Mesenchymal stem cell (in vitro differentiated cells and primary cell): ENCODE data around the gene JPH2.

Experiments
- DNase-seq: peaks from one replicate; pipeline ENCODE4 v3.0.0-alpha.2; 2013
- H2AFZ ChIP-seq: one replicate; pipeline ENCODE4 v1.6.1; 2013; ENCODE audit warnings: low read depth, mild to moderate bottlenecking, control low read depth, inconsistent platforms, low read length, moderate library complexity
- H2AK5ac ChIP-seq: 2 replicates; pipeline ENCODE4 v1.6.1; 2013; ENCODE audit warnings: low read length, moderate library complexity, mild to moderate bottlenecking, inconsistent platforms; ENCODE audit not compliant: severe bottlenecking
- H2BK120ac ChIP-seq: one replicate; pipeline ENCODE4 v1.6.1; 2013; ENCODE audit warnings: low read depth, mild to moderate bottlenecking, inconsistent platforms, low read length, moderate library complexity
- H2BK12ac ChIP-seq, 2 experiments: one replicate each; pipeline ENCODE4 v1.6.1; 2013; ENCODE audit warnings: inconsistent platforms in 2 of 2, low read length in 2 of 2, mild to moderate bottlenecking in 2 of 2, moderate library complexity in 2 of 2, control low read depth in 1 of 2
- H2BK15ac ChIP-seq: one replicate; pipeline ENCODE4 v1.6.1; 2013; ENCODE audit warnings: mild to moderate bottlenecking, low read depth, inconsistent platforms; ENCODE audit not compliant: poor library complexity, severe bottlenecking
- H2BK5ac ChIP-seq: 2 replicates; pipeline ENCODE4 v1.6.1; 2013; ENCODE audit warnings: low read depth, mild to moderate bottlenecking, low read length, control low read depth, inconsistent platforms; ENCODE audit not compliant: poor library complexity, severe bottlenecking
- H3K14ac ChIP-seq, 2 experiments: one replicate each; pipeline ENCODE4 v1.6.1; 2013; ENCODE audit warnings: inconsistent platforms in 2 of 2, low read length in 2 of 2, control low read depth in 1 of 2, mild to moderate bottlenecking in 1 of 2, moderate library complexity in 1 of 2
- H3K18ac ChIP-seq, 2 experiments: one replicate each; pipeline ENCODE4 v1.6.1; 2013; ENCODE audit warnings: inconsistent platforms in 2 of 2, low read length in 2 of 2, control low read depth in 1 of 2, low read depth in 1 of 2, mild to moderate bottlenecking in 1 of 2
- H3K23ac ChIP-seq, 2 experiments: one replicate each; pipeline ENCODE4 v1.6.1; 2013; ENCODE audit warnings: inconsistent platforms in 2 of 2, low read length in 2 of 2, mild to moderate bottlenecking in 2 of 2, moderate library complexity in 2 of 2, control low read depth in 1 of 2
- H3K27ac ChIP-seq: 2 replicates; pipeline ENCODE4 v1.5.1; 2013; ENCODE audit warnings: mild to moderate bottlenecking, moderate library complexity, low read length, control low read depth, inconsistent platforms; ENCODE audit not compliant: poor library complexity, severe bottlenecking
- H3K27me3 ChIP-seq, 2 experiments: 2 replicates each; pipeline versions ENCODE4 v1.6.1 to v1.7.0; 2013; ENCODE audit warnings: low read length in 2 of 2, mild to moderate bottlenecking in 2 of 2, moderate library complexity in 2 of 2, control low read depth in 1 of 2, inconsistent platforms in 1 of 2; ENCODE audit not compliant: control insufficient read depth in 1 of 2, insufficient read depth in 1 of 2
- H3K36me3 ChIP-seq, 2 experiments: 2 replicates each; pipeline versions ENCODE4 v1.6.1 to v1.7.0; 2013; ENCODE audit warnings: low read length in 2 of 2, control low read depth in 1 of 2, inconsistent platforms in 1 of 2, low read depth in 1 of 2, mild to moderate bottlenecking in 1 of 2; ENCODE audit not compliant: insufficient read depth in 2 of 2, control insufficient read depth in 1 of 2
- H3K4ac ChIP-seq, 2 experiments: one replicate each; pipeline ENCODE4 v1.6.1; 2013; ENCODE audit warnings: inconsistent platforms in 2 of 2, low read length in 2 of 2, mild to moderate bottlenecking in 2 of 2, moderate library complexity in 2 of 2, control low read depth in 1 of 2, low read depth in 1 of 2
- H3K4me1 ChIP-seq: 2 replicates; pipeline ENCODE4 v1.6.1; 2013; ENCODE audit warnings: low read depth, low read length, control low read depth; ENCODE audit not compliant: control insufficient read depth, insufficient read depth
- H3K4me2 ChIP-seq: 2 replicates; pipeline ENCODE4 v1.6.1; 2013; ENCODE audit warnings: low read length, mild to moderate bottlenecking, inconsistent platforms; ENCODE audit not compliant: poor library complexity, severe bottlenecking
- H3K4me3 ChIP-seq, 2 experiments: 2 replicates each; pipeline versions ENCODE4 v1.5.1 to v1.7.0; 2013; ENCODE audit warnings: low read length in 2 of 2, mild to moderate bottlenecking in 2 of 2, control low read depth in 1 of 2, low read depth in 1 of 2; ENCODE audit not compliant: insufficient read depth in 1 of 2
- H3K79me1 ChIP-seq: replicated peaks from 2 replicates; pipeline ENCODE4 v1.6.1; 2013; ENCODE audit warnings: mild to moderate bottlenecking, control low read depth, low read length, inconsistent platforms; ENCODE audit not compliant: poor library complexity, severe bottlenecking
- H3K9ac ChIP-seq: 2 replicates; pipeline ENCODE4 v1.7.0; 2013; ENCODE audit warnings: mild to moderate bottlenecking, low read length, moderate library complexity
- H3K9me3 ChIP-seq: 2 replicates; pipeline ENCODE4 v1.7.0; 2013; ENCODE audit warnings: mild to moderate bottlenecking, low read length; ENCODE audit not compliant: control insufficient read depth
- H4K8ac ChIP-seq: one replicate; pipeline ENCODE4 v1.6.1; 2013; ENCODE audit warnings: inconsistent platforms, mild to moderate bottlenecking, low read length, moderate library complexity
- H4K91ac ChIP-seq: one replicate; pipeline ENCODE4 v1.6.1; 2013; ENCODE audit warnings: mild to moderate bottlenecking, low read length, inconsistent platforms
- WGBS: methylation state at CpG from one replicate; pipeline ENCODE4 v1.1.7; 2013; ENCODE audit warnings: mixed read lengths; 5-methylcytosine and 5-hydroxymethylcytosine counted together

Gene JPH2

GRCh38 chr20:44115181-44115580 lies 71.8 kb downstream of the JPH2 start:
- Histone ChIP-seq H2BK15ac (peak overlapping the region; percentile 54), H3K79me1 (no peaks in the 10 kb centered on the region), H4K91ac (no peak overlapping the region), H2BK120ac (no peak overlapping the region), H3K18ac (no peak overlapping the region), H3K27ac (no peak overlapping the region), H2BK12ac (no peak overlapping the region), H3K4ac (no peak overlapping the region), H3K27me3 (peaks cover 0 to 71% of the 10 kb centered on the region in 2 experiments), H3K4me2 (no peak overlapping the region), H2AK5ac (no peak overlapping the region), H3K4me3 (no peak overlapping the region), H3K36me3 (peaks cover 0 to 6% of the 10 kb centered on the region in 2 experiments), H3K14ac (no peak overlapping the region), H3K9me3 (no peaks in the 10 kb centered on the region), H4K8ac (peak overlapping the region; percentile 56), H3K9ac (no peak overlapping the region), H3K4me1 (no peaks in the 10 kb centered on the region), H2AFZ (no peak overlapping the region), H3K23ac (no peak overlapping the region), H2BK5ac (no peak overlapping the region)
- no peak for DNase-seq
- 85% methylated on average over 7 of the region's 7 CpGs for WGBS

DNA sequence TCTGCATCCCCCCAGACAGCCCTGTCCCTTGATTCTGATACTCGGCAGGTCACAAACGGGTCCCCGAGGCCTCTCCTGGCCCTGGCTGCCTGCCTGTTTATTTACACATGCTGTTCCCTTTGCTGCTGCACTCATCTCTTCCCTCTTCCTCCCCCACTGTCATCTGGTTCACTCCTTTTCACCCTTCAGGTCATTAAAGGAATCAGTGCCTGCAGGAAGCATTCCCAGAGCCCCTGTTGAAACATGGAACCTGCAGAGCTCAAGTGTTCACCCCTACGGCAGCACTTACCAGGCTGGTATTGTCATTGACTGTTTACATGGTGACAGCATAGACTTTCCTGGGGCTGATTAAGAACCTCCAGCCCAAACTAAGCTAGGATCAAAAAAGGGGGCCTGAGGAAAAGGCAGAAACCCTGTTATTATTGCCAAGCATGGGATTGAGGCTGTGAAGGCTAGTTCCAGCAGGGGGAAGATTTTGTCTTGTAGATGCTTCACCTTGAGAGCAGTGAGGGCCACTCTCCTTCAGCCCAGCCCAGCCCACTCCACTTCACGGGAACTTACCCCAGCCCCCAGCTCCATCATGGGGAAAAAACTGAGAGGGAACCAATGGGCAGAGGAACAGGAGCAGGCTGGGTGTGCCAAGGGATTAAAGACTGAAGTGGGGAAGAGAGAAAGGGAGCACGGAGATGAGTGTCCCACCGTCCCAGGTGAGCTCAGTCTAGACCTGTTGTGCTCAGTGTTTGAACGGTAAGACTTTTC lies 73.2 kb downstream of the JPH2 start:
- Histone ChIP-seq H3K4me3 (no peak overlapping the region), H2AK5ac (no peak overlapping the region), H2BK12ac (no peak overlapping the region), H2BK5ac (no peak overlapping the region), H2BK15ac (no peak overlapping the region), H2AFZ (no peak overlapping the region), H3K27ac (no peak overlapping the region), H3K9me3 (no peaks in the 10 kb centered on the region), H3K27me3 (peaks cover 0 to 75% of the 10 kb centered on the region in 2 experiments), H3K23ac (no peak overlapping the region), H3K14ac (peak overlapping the region in 1 of 2 experiments; percentile 26), H3K4me1 (no peaks in the 10 kb centered on the region), H4K91ac (no peak overlapping the region), H3K79me1 (no peaks in the 10 kb centered on the region), H3K18ac (no peak overlapping the region), H2BK120ac (no peak overlapping the region), H3K9ac (no peak overlapping the region), H3K36me3 (peaks cover 0 to 6% of the 10 kb centered on the region in 2 experiments), H3K4ac (no peak overlapping the region), H3K4me2 (no peak overlapping the region), H4K8ac (peak overlapping the region; percentile 55)
- no peak for DNase-seq
- WGBS, result 62% methylated on average over 7 of the region's 8 CpGs

DNA sequence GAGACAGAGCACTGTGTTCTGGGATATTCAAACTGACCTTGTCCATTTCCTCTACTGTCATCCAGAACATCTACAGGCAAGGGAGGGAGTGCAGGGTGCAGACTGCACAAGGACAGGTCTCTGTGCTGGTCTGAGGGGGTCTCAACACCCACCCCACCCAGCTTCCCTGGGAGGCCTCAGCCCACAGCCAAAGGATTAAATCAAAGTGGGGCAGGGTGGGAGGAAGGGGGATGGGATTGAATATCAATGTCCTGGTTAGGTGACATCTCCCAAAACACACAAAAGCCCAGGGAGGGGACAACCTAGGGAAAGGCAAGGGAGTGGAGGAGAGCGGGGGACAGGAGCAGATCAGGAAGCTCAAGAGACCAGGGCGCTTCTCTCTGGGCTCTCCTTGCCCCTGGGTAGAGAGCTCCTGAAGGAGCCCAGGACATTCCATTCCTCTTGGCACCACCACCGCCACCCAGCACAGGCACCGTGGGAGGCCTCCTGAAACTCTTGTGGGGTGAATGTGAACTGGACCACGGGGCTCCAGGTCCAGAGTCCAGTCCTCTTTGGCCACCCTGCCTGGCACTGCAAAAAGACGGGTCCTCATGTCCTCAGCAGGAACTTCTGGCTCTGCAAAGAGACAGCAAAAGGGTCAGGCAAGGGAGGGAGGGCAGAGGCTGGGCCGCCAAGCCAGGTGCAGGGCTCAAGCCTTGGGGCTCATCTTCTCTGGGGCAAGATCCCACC lies 73.9 kb downstream of the JPH2 start:
- H3K18ac ChIP-seq, result no peak overlapping the region
- H3K36me3 ChIP-seq, result peaks cover 0 to 6% of the 10 kb centered on the region in 2 experiments
- peak overlapping the region in 1 of 2 experiments; percentile 26 for H3K14ac ChIP-seq
- peaks cover 0 to 76% of the 10 kb centered on the region in 2 experiments for H3K27me3 ChIP-seq
- no peaks in the 10 kb centered on the region for H3K4me1 ChIP-seq
- H2BK12ac ChIP-seq, result no peak overlapping the region
- DNase-seq, result no peak
- H2BK5ac ChIP-seq, result no peak overlapping the region
- no peak overlapping the region for H4K8ac ChIP-seq
- no peak overlapping the region for H2AK5ac ChIP-seq
- peaks cover 1% of the 10 kb centered on the region for H3K9me3 ChIP-seq
- H3K79me1 ChIP-seq, result no peaks in the 10 kb centered on the region
- 91% methylated on average over 7 of the region's 7 CpGs for WGBS
- no peak overlapping the region for H2BK120ac ChIP-seq
- H3K4ac ChIP-seq, result no peak overlapping the region
- no peak overlapping the region for H3K4me3 ChIP-seq
- no peak overlapping the region for H3K27ac ChIP-seq
- H3K23ac ChIP-seq, result no peak overlapping the region
- no peak overlapping the region for H3K4me2 ChIP-seq
- H4K91ac ChIP-seq, result no peak overlapping the region
- H3K9ac ChIP-seq, result no peak overlapping the region
- no peak overlapping the region for H2AFZ ChIP-seq
- H2BK15ac ChIP-seq, result no peak overlapping the region

DNA sequence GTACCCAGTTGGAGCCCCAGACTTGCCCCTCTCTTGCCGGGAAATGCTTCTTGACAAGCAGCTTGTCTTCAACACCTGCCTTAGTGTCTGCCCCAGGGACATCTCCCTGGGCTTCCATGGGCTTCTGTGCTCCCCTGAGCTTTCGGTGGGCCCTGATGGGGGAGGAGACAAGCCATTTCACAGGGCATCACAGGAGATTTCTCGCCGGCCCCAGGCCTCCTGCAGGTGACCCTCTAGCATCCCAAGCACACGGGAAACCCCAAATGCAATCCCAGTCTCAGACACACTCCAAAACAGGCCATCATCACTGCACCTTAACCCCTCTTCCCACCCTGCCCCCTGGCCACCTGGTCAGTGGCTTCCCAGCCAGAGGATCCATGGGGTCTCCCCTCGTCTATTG lies 74.5 kb downstream of the JPH2 start:
- Histone ChIP-seq H2BK15ac (no peak overlapping the region), H3K27me3 (peaks cover 0 to 80% of the 10 kb centered on the region in 2 experiments)

More for the DNA sequence above, 74.5 kb downstream of the JPH2 start:
- Histone ChIP-seq H3K4ac (no peak overlapping the region), H3K9ac (no peak overlapping the region), H3K79me1 (no peaks in the 10 kb centered on the region), H3K36me3 (peaks cover 0 to 6% of the 10 kb centered on the region in 2 experiments), H2BK5ac (no peak overlapping the region), H3K9me3 (peaks cover 7% of the 10 kb centered on the region), H4K91ac (no peak overlapping the region), H3K4me3 (no peak overlapping the region), H3K4me2 (no peak overlapping the region), H3K4me1 (no peaks in the 10 kb centered on the region), H4K8ac (no peak overlapping the region), H3K23ac (no peak overlapping the region), H2BK120ac (no peak overlapping the region), H3K14ac (no peak overlapping the region), H3K27ac (no peak overlapping the region), H3K18ac (no peak overlapping the region), H2AK5ac (no peak overlapping the region), H2BK12ac (no peak overlapping the region), H2AFZ (no peak overlapping the region)
- 88% methylated on average over 6 of the region's 6 CpGs for WGBS
- DNase-seq, result no peak
